K562 (cell line): Measurements from ENCODE around the gene RAB3C. TPM values are rescaled to one million over a fixed set of nuclear protein-coding genes. Genes with fewer than 3 reads are reported as not detected.

Experiments
- ATAC-seq: fragments of 200-7000 bp; cut with Tn5 transposase; 3 replicates; pipeline ENCODE4 v1.9.1; 2020; ENCODE audit warnings: moderate library complexity
- BruUV-seq: library from RNA; stranded (reverse); fragments of 400-500 nt; replicated peaks from 2 replicates; lab custom pipeline; 2021; lab: Mats Ljungman, UMichigan
- CTCF ChIA-PET: fragments of 300-600 bp; formaldehyde crosslinking; extraction: SDS; loops from one replicate; lab custom pipeline; 2021; ENCODE audit warnings: low intra/inter-chr PET ratio; lab: Yijun Ruan, JAX
- POLR2A ChIA-PET: fragments of 300-600, 350-650 bp; sonication (Branson Sonifier 250); formaldehyde crosslinking; extraction: SDS; loops from one replicate; lab custom pipeline; 2021; ENCODE audit warnings: antibody characterized with exemption, inconsistent platforms; lab: Yijun Ruan, JAX
- DNase-seq, 4 experiments: peaks; one replicate each; pipeline versions ENCODE4 v3.0.0 to v3.0.0-alpha.2; 2011 to 2018; ENCODE audit warnings: low spot score in 3 of 4, mixed read lengths in 3 of 4; ENCODE audit errors: extremely low read depth in 1 of 4
- FAIRE-seq: peaks from 2 replicates; lab custom pipeline; 2011; peaks lifted over from hg19 to GRCh38; lab: Jason Lieb, UNC
- H2AFZ ChIP-seq: 2 replicates; pipeline ENCODE4 v1.6.0; 2011; ENCODE audit warnings: low read depth, low read length, control low read depth, inconsistent platforms
- H3K27ac ChIP-seq: fragments of 200-600 bp; 3 replicates; pipeline ENCODE4 v1.8.0; 2011; ENCODE audit warnings: low read depth, mild to moderate bottlenecking, control low read depth, inconsistent platforms, low read length, moderate library complexity, mixed read lengths; ENCODE audit errors: extremely low read depth
- H3K27me3 ChIP-seq, 2 experiments: fragments of 300-600 bp in 1 of 2; 2 replicates in 1 of 2; 3 replicates in 1 of 2; pipeline versions ENCODE4 v1.6.0 to v1.8.0; 2011; ENCODE audit warnings: inconsistent platforms in 2 of 2, low read length in 2 of 2, mild to moderate bottlenecking in 1 of 2, mixed read lengths in 1 of 2, moderate library complexity in 1 of 2; ENCODE audit not compliant: control insufficient read depth in 2 of 2, insufficient read depth in 2 of 2
- H3K36me3 ChIP-seq: fragments of 300-600 bp; 3 replicates; pipeline ENCODE4 v1.8.0; 2011; ENCODE audit warnings: mild to moderate bottlenecking, low read length, inconsistent platforms; ENCODE audit not compliant: control insufficient read depth, insufficient read depth
- H3K4me1 ChIP-seq, 2 experiments: fragments of 200-600 bp in 1 of 2; replicated peaks in 1 of 2; 2 replicates in 1 of 2; 3 replicates in 1 of 2; pipeline versions ENCODE4 v1.5.1 to v1.8.0; 2011; ENCODE audit warnings: inconsistent platforms in 2 of 2, low read length in 2 of 2, mild to moderate bottlenecking in 1 of 2, mixed read lengths in 1 of 2, moderate library complexity in 1 of 2; ENCODE audit not compliant: control insufficient read depth in 2 of 2, insufficient read depth in 2 of 2
- H3K4me2 ChIP-seq: 2 replicates; pipeline ENCODE4 v1.6.1; 2011; ENCODE audit warnings: low read length, control low read depth, inconsistent platforms, mixed read lengths; ENCODE audit not compliant: insufficient read depth
- H3K4me3 ChIP-seq: fragments of 200-600 bp; sonication (generic), shearing (Covaris generic); 2 replicates; pipeline ENCODE4 v1.5.1; 2016; ENCODE audit warnings: control low read depth, inconsistent platforms
- H3K79me2 ChIP-seq: fragments of 200-600 bp; 3 replicates; pipeline ENCODE4 v1.8.0; 2011; ENCODE audit warnings: low read length, inconsistent platforms; ENCODE audit not compliant: control insufficient read depth, insufficient read depth
- H3K9ac ChIP-seq, 2 experiments: 2 replicates each; pipeline versions ENCODE4 v1.6.0 to v1.6.1; 2011; ENCODE audit warnings: low read depth in 2 of 2, low read length in 2 of 2, control low read depth in 1 of 2, inconsistent platforms in 1 of 2, mild to moderate bottlenecking in 1 of 2, mixed read lengths in 1 of 2; ENCODE audit not compliant: insufficient read depth in 1 of 2
- H3K9me1 ChIP-seq: one replicate; pipeline ENCODE4 v1.6.0; 2011; ENCODE audit warnings: inconsistent platforms, mild to moderate bottlenecking, low read length, moderate library complexity; ENCODE audit not compliant: control insufficient read depth, insufficient read depth
- H3K9me3 ChIP-seq: replicated peaks from 2 replicates; pipeline ENCODE4 v1.5.1; 2011; ENCODE audit warnings: low read depth, low read length, inconsistent platforms; ENCODE audit not compliant: control insufficient read depth, insufficient read depth
- H4K20me1 ChIP-seq: replicated peaks from 2 replicates; pipeline ENCODE4 v1.6.1; 2011; ENCODE audit warnings: low read length, inconsistent platforms, mixed read lengths; ENCODE audit not compliant: control insufficient read depth, insufficient read depth
- BCL6 ChIP-seq: fragments of 250-450 bp; sonication (Bioruptor Pico); IDR thresholded peaks from 2 replicates; pipeline ENCODE4 v1.4.0; 2020
- E2F6 ChIP-seq, 2 experiments: IDR thresholded peaks; 2 replicates each; pipeline ENCODE4 v1.6.1; 2011; ENCODE audit warnings: borderline replicate concordance in 1 of 2, control low read depth in 1 of 2, low read depth in 1 of 2, low read length in 1 of 2, mild to moderate bottlenecking in 1 of 2, mixed read lengths in 1 of 2, moderate library complexity in 1 of 2; ENCODE audit not compliant: insufficient read depth in 1 of 2, insufficient read length in 1 of 2, poor library complexity in 1 of 2, severe bottlenecking in 1 of 2; ENCODE audit errors: extremely low read depth in 1 of 2
- KLF13 ChIP-seq: fragments of 450-650 bp; IDR thresholded peaks from 2 replicates; pipeline ENCODE4 v1.6.1; 2016; ENCODE audit warnings: missing genetic modification characterization, low read depth, mild to moderate bottlenecking, missing compliant biosample characterization, moderate library complexity, borderline replicate concordance
- MCM5 ChIP-seq: fragments of 450-650 bp; IDR thresholded peaks from 2 replicates; pipeline ENCODE4 v1.6.1; 2016; ENCODE audit warnings: low read depth
- SIN3B ChIP-seq: fragments of 450-650 bp; IDR thresholded peaks from 2 replicates; pipeline ENCODE4 v1.6.1; 2017; ENCODE audit warnings: low read depth, mild to moderate bottlenecking, moderate library complexity
- TCFL5 ChIP-seq: fragments of 250-450 bp; sonication (Bioruptor Pico); conservative IDR thresholded peaks from 2 replicates; pipeline ENCODE4 v1.6.1; 2021; ENCODE audit warnings: mild to moderate bottlenecking, moderate library complexity, matching md5 sums
- TEAD1 ChIP-seq, 2 experiments: fragments of 450-650 bp in 1 of 2; sonication (generic) in 1 of 2; formaldehyde crosslinking; IDR thresholded peaks; 2 replicates each; pipeline versions ENCODE4 v1.4.0 to v1.8.0; 2020 to 2022; ENCODE audit warnings: mild to moderate bottlenecking in 2 of 2, missing genetic modification reagents in 1 of 2
- THAP12 ChIP-seq: fragments of 250-450 bp; sonication (Bioruptor Pico); IDR thresholded peaks from 2 replicates; pipeline ENCODE4 v1.9.0; 2021; ENCODE audit warnings: mild to moderate bottlenecking, inconsistent platforms
- ZHX1 ChIP-seq: fragments of 150-350 bp; conservative IDR thresholded peaks from 2 replicates; pipeline ENCODE4 v1.6.1; 2014; ENCODE audit warnings: low read length
- WGBS: fragments of 100-300 bp; shearing (Covaris generic); methylation state at CpG from one replicate; pipeline ENCODE4 v1.1.6; 2016; ENCODE audit warnings: low coverage, mixed read lengths; ENCODE audit not compliant: insufficient coverage; ENCODE audit errors: missing lambda C conversion rate; 5-methylcytosine and 5-hydroxymethylcytosine counted together
- in situ Hi-C: fragments of 300-500 bp; cut with MboI; formaldehyde crosslinking; loops from 4 replicates; pipeline ENCODE4 v1.15.0; 2018; ENCODE audit warnings: inconsistent platforms, mixed read lengths
- intact Hi-C: fragments of 100-400 bp; cut with micrococcal nuclease; formaldehyde crosslinking; loops from 2 replicates; pipeline ENCODE4 v1.14.2; 2022
- polyA plus RNA-seq, 8 experiments: library from polyadenylated mRNA; depleted of rRNA in 4 of 8; stranded (reverse) in 5 of 8; unstranded in 3 of 8; fragments of >200 nt; fragmentation: Nextera tagmentation in 2 of 8; fragmentation: Illumina TruSeq in 1 of 8; extraction: Ambion mirVana in 2 of 8; extraction: Trizol in 1 of 8; gene quantifications; 2 replicates each; pipeline versions ENCODE4 v1.2.1 to v1.2.3, GENCODE V29; 2011 to 2014; ENCODE audit warnings: inconsistent platforms in 1 of 8, missing spikeins in 1 of 8
- total RNA-seq, 7 experiments: library from RNA; depleted of rRNA in 6 of 7; stranded (reverse); fragments of >200 nt in 6 of 7; fragmentation: Illumina TruSeq in 2 of 7; extraction: Trizol in 2 of 7; gene quantifications; 2 replicates each; pipeline versions ENCODE4 v1.2.1 to v1.2.3, GENCODE V29; 2011 to 2021; ENCODE audit warnings: low replicate concordance in 1 of 7

Gene RAB3C
- total and polyA plus RNA-seq, 9 of the 15 experiments (the other 6 are each of a cell fraction or from before 2014, with no cell fraction given), result not detected

- CTCF ChIA-PET, result no interaction called here
- POLR2A ChIA-PET, result no interaction called here
Observed at GRCh38 chr5:58774937-58775336, 192.1 kb downstream of the RAB3C start.

More at GRCh38 chr5:58774937-58775336, 192.1 kb downstream of the RAB3C start:
- no peak overlapping the region for H3K4me2 ChIP-seq
- H3K27ac ChIP-seq, result no peak overlapping the region
- TF ChIP-seq SIN3B (no peak), ZHX1 (no peak), MCM5 (no peak), TEAD1 (CRISPR knock-in tag; IDR thresholded peaks at IDR 0.05) (no peak), E2F6 (IDR thresholded peaks at IDR 0.05; ENCODE audit: borderline replicate concordance in 1 of 2, extremely low read depth in 1 of 2, insufficient read depth in 1 of 2, insufficient read length in 1 of 2, low read depth in 1 of 2, low read length in 1 of 2, poor library complexity in 1 of 2, severe bottlenecking in 1 of 2) (no peak), KLF13 (no peak), THAP12 (no peak), TCFL5 (CRISPR knock-in tag) (no peak), BCL6 (CRISPR knock-in tag) (no peak)
- H3K4me1 ChIP-seq, result no peaks in the 10 kb centered on the region
- FAIRE-seq (no peak), ATAC-seq (no peak), DNase-seq (no peak)
- no peak overlapping the region for H3K9ac ChIP-seq
- no TSS peak for BruUV-seq
- intact Hi-C loops (no loop called here), in situ Hi-C loops (no loop called here)
- H3K27me3 ChIP-seq, result no peaks in the 10 kb centered on the region
- H3K9me3 ChIP-seq, result no peaks in the 10 kb centered on the region
- no peaks in the 10 kb centered on the region for H3K79me2 ChIP-seq
- 0% methylated on average over 2 of the region's 2 CpGs for WGBS
- H3K36me3 ChIP-seq, result no peaks in the 10 kb centered on the region
- no peaks in the 10 kb centered on the region for H3K9me1 ChIP-seq
- H4K20me1 ChIP-seq, result no peaks in the 10 kb centered on the region
- H2AFZ ChIP-seq, result no peak overlapping the region
- no peak overlapping the region for H3K4me3 ChIP-seq
